T-cell (primary cell): ENCODE results near the gene LIN9. TPM values are rescaled to one million over a fixed set of nuclear protein-coding genes. Genes with fewer than 3 reads are reported as not detected.

Experiments used
- ATAC-seq, 4 experiments: fragments of 200-7000 bp in 3 of 4; fragments of 150-1000 bp in 1 of 4; cut with Tn5 transposase; replicated peaks in 1 of 4; 1 replicate in 3 of 4; 2 replicates in 1 of 4; pipeline ENCODE4 v1.10.0; 2021; ENCODE audit warnings: moderate library complexity in 3 of 4, mild to moderate bottlenecking in 2 of 4, moderate number of reproducible peaks in 1 of 4
- CTCF ChIA-PET, 2 donors: fragments of 300-600 bp; sonication (Branson Sonifier 250); formaldehyde crosslinking; loops; one replicate each; lab custom pipeline; 2022; ENCODE audit warnings: antibody characterized with exemption in 2 of 2; lab: Charles Lee
- POLR2A ChIA-PET, 2 donors: fragments of 300-600 bp; sonication (Branson Sonifier 250); formaldehyde crosslinking; loops; one replicate each; lab custom pipeline; 2022; ENCODE audit warnings: antibody characterized with exemption in 2 of 2; lab: Charles Lee
- DNase-seq, 35 experiments: peaks; one replicate each; pipeline versions ENCODE4 v3.0.0 to v3.0.0-alpha.2; 2013 to 2023
- H3K27ac ChIP-seq: one replicate; pipeline ENCODE4 v1.5.1; 2013; ENCODE audit warnings: low read length
- H3K27me3 ChIP-seq, 2 experiments: replicated peaks in 1 of 2; 1 replicate in 1 of 2; 2 replicates in 1 of 2; pipeline versions ENCODE4 v1.6.1 to v1.7.0; 2013; ENCODE audit warnings: low read length in 1 of 2, mixed read lengths in 1 of 2; ENCODE audit not compliant: control insufficient read depth in 2 of 2, insufficient read depth in 2 of 2; ENCODE audit errors: extremely low read depth in 1 of 2
- H3K36me3 ChIP-seq, 2 donors: 1 replicate in 1 of 2; 2 replicates in 1 of 2; pipeline versions ENCODE4 v1.6.1 to v1.7.0; 2013; ENCODE audit warnings: low read length in 1 of 2; ENCODE audit not compliant: control insufficient read depth in 2 of 2, insufficient read depth in 1 of 2; ENCODE audit errors: extremely low read depth in 1 of 2
- H3K4me1 ChIP-seq, 2 experiments: 1 replicate in 1 of 2; 2 replicates in 1 of 2; pipeline versions ENCODE4 v1.6.1 to v1.7.0; 2013; ENCODE audit warnings: low read length in 2 of 2, mixed read lengths in 1 of 2; ENCODE audit not compliant: insufficient read depth in 2 of 2, control insufficient read depth in 1 of 2; ENCODE audit errors: extremely low read depth in 1 of 2
- H3K4me3 ChIP-seq, 2 donors: 1 replicate in 1 of 2; 2 replicates in 1 of 2; pipeline versions ENCODE4 v1.5.1 to v1.7.0; 2013; ENCODE audit warnings: mild to moderate bottlenecking in 2 of 2, low read length in 1 of 2, moderate library complexity in 1 of 2; ENCODE audit not compliant: control insufficient read depth in 1 of 2; ENCODE audit errors: extremely low read depth in 1 of 2
- H3K9me3 ChIP-seq: 2 replicates; pipeline ENCODE4 v1.7.0; 2013
- H3K27ac Mint-ChIP-seq, 2 donors: one replicate each; pipeline ENCODE4 v1.8.0; 2020 to 2021; ENCODE audit warnings: mild to moderate bottlenecking in 2 of 2, mixed read lengths in 2 of 2
- H3K27me3 Mint-ChIP-seq, 2 donors: one replicate each; pipeline ENCODE4 v1.8.0; 2021 to 2022; ENCODE audit warnings: mixed read lengths in 2 of 2
- H3K36me3 Mint-ChIP-seq: one replicate; pipeline ENCODE4 v1.8.0; 2021; ENCODE audit warnings: mixed read lengths
- H3K4me1 Mint-ChIP-seq, 3 donors: one replicate each; pipeline ENCODE4 v1.8.0; 2020 to 2022; ENCODE audit warnings: mixed read lengths in 3 of 3, mild to moderate bottlenecking in 1 of 3
- H3K4me3 Mint-ChIP-seq, 3 donors: one replicate each; pipeline ENCODE4 v1.8.0; 2020 to 2022; ENCODE audit warnings: mild to moderate bottlenecking in 3 of 3, mixed read lengths in 3 of 3, moderate library complexity in 3 of 3
- H3K9me3 Mint-ChIP-seq, 3 donors: one replicate each; pipeline ENCODE4 v1.8.0; 2020 to 2022; ENCODE audit warnings: mixed read lengths in 3 of 3
- WGBS: methylation state at CpG from one replicate; pipeline ENCODE4 v1.1.5; 2013; ENCODE audit warnings: missing lambda C conversion rate; ENCODE audit not compliant: insufficient coverage; 5-methylcytosine and 5-hydroxymethylcytosine counted together
- total RNA-seq, 35 experiments: library from RNA in 6 of 35; stranded (reverse) in 6 of 35; fragments of 120-200 nt in 1 of 35; gene quantifications; one replicate each; pipeline versions ENCODE4 v1.2.1 to v1.2.4 and lab custom pipeline; 2013 to 2026

LIN9 gene
- total RNA-seq, 5 donors from 2014 or later (not counting 1 experiment from before 2014, with no cell fraction given) = 1.6 to 7.3 (median 5.3) TPM

- no peak overlapping the region for H3K27ac ChIP-seq
- ATAC-seq (no peak), DNase-seq (no peak)
- H3K4me1 ChIP-seq = peaks cover 0 to 12% of the 10 kb centered on the region in 2 experiments
- H3K4me3 ChIP-seq = no peak overlapping the region
- H3K4me3 Mint-ChIP-seq = no peak overlapping the region
- H3K27me3 Mint-ChIP-seq = peaks cover 8 to 35% of the 10 kb centered on the region in 2 donors
- no peaks in the 10 kb centered on the region for H3K9me3 Mint-ChIP-seq
- H3K36me3 ChIP-seq = no peaks in the 10 kb centered on the region
- POLR2A ChIA-PET = no interaction called here
- no peaks in the 10 kb centered on the region for H3K9me3 ChIP-seq
- no peak overlapping the region for H3K27ac Mint-ChIP-seq
- WGBS = 81% methylated on average over 7 of the region's 11 CpGs
- H3K27me3 ChIP-seq = peaks cover 2 to 34% of the 10 kb centered on the region in 2 experiments
- H3K4me1 Mint-ChIP-seq = peaks cover 5 to 6% (median 6%) of the 10 kb centered on the region in 3 donors
- CTCF ChIA-PET = no interaction called here
- no peaks in the 10 kb centered on the region for H3K36me3 Mint-ChIP-seq
These were observed 88.3 kb downstream of the LIN9 start for GRCh38 chr1:226220473-226221189.

GRCh38 chr1:226217273-226217672, 91.7 kb downstream of the LIN9 start:
- CTCF ChIA-PET = no interaction called here
- ATAC-seq = no peak
- POLR2A ChIA-PET = no interaction called here

GRCh38 chr1:226216056-226216455, 92.9 kb downstream of the LIN9 start:
- H3K27me3 ChIP-seq = peaks cover 0 to 6% of the 10 kb centered on the region in 2 experiments
- H3K27ac ChIP-seq = no peak overlapping the region
- no peaks in the 10 kb centered on the region for H3K36me3 Mint-ChIP-seq
- no peaks in the 10 kb centered on the region for H3K36me3 ChIP-seq
- H3K4me3 ChIP-seq = no peak overlapping the region
- WGBS = 80% methylated on average over 4 of the region's 5 CpGs
- ChIA-PET CTCF (no interaction called here), POLR2A (no interaction called here)
- no peaks in the 10 kb centered on the region for H3K4me1 Mint-ChIP-seq
- DNase-seq (no peak), ATAC-seq (no peak)
- no peak overlapping the region for H3K27ac Mint-ChIP-seq
- H3K4me1 ChIP-seq = no peaks in the 10 kb centered on the region
- peaks cover 0 to 8% of the 10 kb centered on the region in 2 donors for H3K27me3 Mint-ChIP-seq
- no peaks in the 10 kb centered on the region for H3K9me3 ChIP-seq
- no peak overlapping the region for H3K4me3 Mint-ChIP-seq
- H3K9me3 Mint-ChIP-seq = no peaks in the 10 kb centered on the region

More at GRCh38 chr1:226217273-226217672, 91.7 kb downstream of the LIN9 start:
- H3K36me3 ChIP-seq = no peaks in the 10 kb centered on the region
- H3K27me3 ChIP-seq = peaks cover 0 to 9% of the 10 kb centered on the region in 2 experiments
- DNase-seq = no peak
- no peaks in the 10 kb centered on the region for H3K9me3 ChIP-seq
- no peak overlapping the region for H3K4me3 Mint-ChIP-seq
- no peaks in the 10 kb centered on the region for H3K4me1 Mint-ChIP-seq
- H3K36me3 Mint-ChIP-seq = no peaks in the 10 kb centered on the region
- WGBS = 92% methylated on average over 7 of the region's 10 CpGs
- H3K9me3 Mint-ChIP-seq = no peaks in the 10 kb centered on the region
- no peaks in the 10 kb centered on the region for H3K4me1 ChIP-seq
- H3K27ac Mint-ChIP-seq = no peak overlapping the region
- peaks cover 5 to 13% of the 10 kb centered on the region in 2 donors for H3K27me3 Mint-ChIP-seq
- no peak overlapping the region for H3K27ac ChIP-seq
- no peak overlapping the region for H3K4me3 ChIP-seq

GRCh38 chr1:226215239-226215638, 93.7 kb downstream of the LIN9 start:
- Mint-ChIP-seq H3K9me3 (no peaks in the 10 kb centered on the region), H3K4me3 (no peak overlapping the region), H3K27me3 (peaks cover 0 to 7% of the 10 kb centered on the region in 2 donors), H3K27ac (no peak overlapping the region), H3K4me1 (no peaks in the 10 kb centered on the region), H3K36me3 (no peaks in the 10 kb centered on the region)
- 86% methylated on average over 2 of the region's 5 CpGs for WGBS
- no peak overlapping the region for H3K27ac ChIP-seq
- peaks cover 0 to under 1% of the 10 kb centered on the region in 2 experiments for H3K27me3 ChIP-seq
- DNase-seq = no peak
- H3K4me1 ChIP-seq = no peaks in the 10 kb centered on the region
- H3K36me3 ChIP-seq = no peaks in the 10 kb centered on the region
- H3K4me3 ChIP-seq = no peak overlapping the region
- no peaks in the 10 kb centered on the region for H3K9me3 ChIP-seq
- no peak for ATAC-seq
- POLR2A ChIA-PET = no interaction called here
- CTCF ChIA-PET = no interaction called here

- Histone ChIP-seq H3K36me3 (no peaks in the 10 kb centered on the region), H3K4me1 (no peaks in the 10 kb centered on the region), H3K4me3 (no peak overlapping the region), H3K9me3 (no peaks in the 10 kb centered on the region), H3K27me3 (no peaks in the 10 kb centered on the region), H3K27ac (no peak overlapping the region)
- no peaks in the 10 kb centered on the region for H3K9me3 Mint-ChIP-seq
- no peaks in the 10 kb centered on the region for H3K27me3 Mint-ChIP-seq
- 88% methylated on average over 7 of the region's 8 CpGs for WGBS
- no peak overlapping the region for H3K4me3 Mint-ChIP-seq
- no peak overlapping the region for H3K27ac Mint-ChIP-seq
- H3K4me1 Mint-ChIP-seq = no peaks in the 10 kb centered on the region
- DNase-seq (no peak), ATAC-seq (no peak)
- POLR2A ChIA-PET = no interaction called here
- CTCF ChIA-PET = no interaction called here
- no peaks in the 10 kb centered on the region for H3K36me3 Mint-ChIP-seq
These were observed 96.4 kb downstream of the LIN9 start for GRCh38 chr1:226212545-226212944.

GRCh38 chr1:226211181-226211821, 97.7 kb downstream of the LIN9 start:
- WGBS = 67% methylated on average over 1 of the region's 5 CpGs
- no peaks in the 10 kb centered on the region for H3K4me1 ChIP-seq
- no peak for DNase-seq
- ChIA-PET CTCF (interaction anchor here in 1 of 2 donors (0.5 kb wide), 1 partner anchor 225 kb away, joined by 4 read pairs; no protein-coding TSS in a partner anchor), POLR2A (interaction anchor here in 1 of 2 donors (0.7 kb wide), 1 partner anchor 713 kb away, joined by 3 read pairs; no protein-coding TSS in a partner anchor)
- no peak for ATAC-seq
- H3K36me3 Mint-ChIP-seq = no peaks in the 10 kb centered on the region
- H3K27ac ChIP-seq = no peak overlapping the region
- H3K4me3 ChIP-seq = no peak overlapping the region
- H3K36me3 ChIP-seq = no peaks in the 10 kb centered on the region
- no peaks in the 10 kb centered on the region for H3K9me3 ChIP-seq
- no peaks in the 10 kb centered on the region for H3K27me3 Mint-ChIP-seq
- H3K4me3 Mint-ChIP-seq = no peak overlapping the region
- no peaks in the 10 kb centered on the region for H3K4me1 Mint-ChIP-seq
- no peaks in the 10 kb centered on the region for H3K9me3 Mint-ChIP-seq
- no peak overlapping the region for H3K27ac Mint-ChIP-seq
- no peaks in the 10 kb centered on the region for H3K27me3 ChIP-seq
